DMS 273 (cell line): Measurements from ENCODE around the gene SCYL3.
"Not testable (repeated sequence)": the region's sequence is repeated elsewhere in the genome, so short reads cannot be mapped to it uniquely, and the experiment has no call there.

ENCODE experiments used
- DNase-seq: peaks from one replicate; lab custom pipeline; 2025; ENCODE audit not compliant: unreplicated experiment; lab: John Stamatoyannopoulos, UW

Gene SCYL3, protein sequence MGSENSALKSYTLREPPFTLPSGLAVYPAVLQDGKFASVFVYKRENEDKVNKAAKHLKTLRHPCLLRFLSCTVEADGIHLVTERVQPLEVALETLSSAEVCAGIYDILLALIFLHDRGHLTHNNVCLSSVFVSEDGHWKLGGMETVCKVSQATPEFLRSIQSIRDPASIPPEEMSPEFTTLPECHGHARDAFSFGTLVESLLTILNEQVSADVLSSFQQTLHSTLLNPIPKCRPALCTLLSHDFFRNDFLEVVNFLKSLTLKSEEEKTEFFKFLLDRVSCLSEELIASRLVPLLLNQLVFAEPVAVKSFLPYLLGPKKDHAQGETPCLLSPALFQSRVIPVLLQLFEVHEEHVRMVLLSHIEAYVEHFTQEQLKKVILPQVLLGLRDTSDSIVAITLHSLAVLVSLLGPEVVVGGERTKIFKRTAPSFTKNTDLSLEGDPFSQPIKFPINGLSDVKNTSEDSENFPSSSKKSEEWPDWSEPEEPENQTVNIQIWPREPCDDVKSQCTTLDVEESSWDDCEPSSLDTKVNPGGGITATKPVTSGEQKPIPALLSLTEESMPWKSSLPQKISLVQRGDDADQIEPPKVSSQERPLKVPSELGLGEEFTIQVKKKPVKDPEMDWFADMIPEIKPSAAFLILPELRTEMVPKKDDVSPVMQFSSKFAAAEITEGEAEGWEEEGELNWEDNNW

DNA sequence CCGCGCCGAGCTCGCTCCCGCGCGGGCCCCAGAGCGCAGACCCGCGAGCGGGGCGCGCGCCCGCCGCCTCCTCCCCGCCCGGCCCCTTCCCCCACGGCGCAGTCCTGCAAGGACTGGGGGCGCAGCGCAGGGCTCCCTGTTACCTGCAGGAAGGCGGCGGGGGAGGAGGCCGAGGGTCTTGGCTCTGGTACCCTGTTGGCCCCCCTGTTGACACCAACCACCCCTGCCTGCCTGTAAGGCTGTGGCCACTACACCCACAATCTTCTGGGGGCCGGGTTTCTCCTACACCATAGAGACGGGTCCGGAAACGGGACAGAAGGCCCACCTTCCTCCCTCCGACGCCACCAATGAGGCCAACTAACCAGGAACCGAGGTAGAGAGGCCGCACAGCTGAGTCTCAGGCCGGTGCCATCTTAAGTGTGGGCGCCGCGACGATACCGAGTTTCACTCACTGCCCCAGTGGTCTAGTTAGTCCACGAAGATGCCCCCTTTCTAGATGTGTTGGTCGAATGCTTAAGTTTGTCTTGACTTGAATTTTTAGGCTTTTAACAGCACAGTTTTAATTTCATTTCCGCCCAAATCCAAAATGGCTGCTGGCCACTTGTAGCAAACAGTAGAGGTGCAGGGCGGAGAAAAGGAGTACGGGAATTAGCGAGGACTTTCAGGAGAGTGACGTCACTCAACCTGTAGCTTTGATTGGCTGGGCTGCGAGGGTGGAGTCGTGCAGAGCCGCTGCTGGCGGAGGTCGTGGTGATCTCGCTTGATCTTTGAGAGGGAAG lies at the start of gene SCYL3:
Gene SCYL3, minus strand, starts transcription at position 252 of the 779 bp plus-strand sequence. CDS start 5,056 bp downstream, outside the sequence.
- DNase-seq: peak; percentile 98

DNA sequence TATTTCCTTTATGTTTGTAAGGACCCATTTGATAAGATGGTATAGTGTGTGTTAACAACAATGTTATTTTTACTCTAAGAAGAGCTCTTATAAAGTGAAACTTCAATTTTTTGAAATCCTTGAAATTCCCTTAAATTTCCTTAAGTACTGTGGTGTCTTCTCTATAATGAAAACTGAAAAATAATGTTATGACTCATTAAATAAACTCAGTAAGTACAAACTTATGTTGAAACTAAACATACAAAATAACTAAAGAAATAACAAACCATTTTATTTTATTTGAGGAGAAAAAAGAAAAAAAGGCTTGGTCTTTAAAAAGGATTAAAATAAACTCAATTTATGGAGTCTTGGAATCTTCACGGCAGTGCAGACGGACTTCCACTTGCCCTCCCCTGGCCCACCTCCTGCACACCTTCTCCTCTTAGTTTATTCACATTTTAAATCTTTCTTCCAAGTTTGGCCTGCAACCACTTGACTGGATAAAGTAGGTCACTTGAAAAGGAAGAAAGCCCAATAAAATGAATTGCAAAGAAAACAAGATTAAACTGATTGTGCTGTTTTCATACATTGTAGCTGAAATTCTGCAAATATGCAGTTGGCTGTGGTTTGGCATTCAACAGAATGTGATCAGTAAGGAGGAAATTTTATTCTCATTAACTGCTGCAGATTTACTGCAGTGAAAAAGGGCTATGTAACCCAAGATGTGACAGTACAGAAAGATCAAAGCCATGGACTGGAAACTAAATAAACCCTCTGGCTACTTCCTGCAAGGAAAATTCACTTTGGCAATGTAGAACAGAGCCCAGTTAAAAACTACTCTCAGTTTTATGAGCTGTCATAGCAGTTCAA lies 48.5 kb upstream of the SCYL3 start:
- DNase-seq: no peak

DNA sequence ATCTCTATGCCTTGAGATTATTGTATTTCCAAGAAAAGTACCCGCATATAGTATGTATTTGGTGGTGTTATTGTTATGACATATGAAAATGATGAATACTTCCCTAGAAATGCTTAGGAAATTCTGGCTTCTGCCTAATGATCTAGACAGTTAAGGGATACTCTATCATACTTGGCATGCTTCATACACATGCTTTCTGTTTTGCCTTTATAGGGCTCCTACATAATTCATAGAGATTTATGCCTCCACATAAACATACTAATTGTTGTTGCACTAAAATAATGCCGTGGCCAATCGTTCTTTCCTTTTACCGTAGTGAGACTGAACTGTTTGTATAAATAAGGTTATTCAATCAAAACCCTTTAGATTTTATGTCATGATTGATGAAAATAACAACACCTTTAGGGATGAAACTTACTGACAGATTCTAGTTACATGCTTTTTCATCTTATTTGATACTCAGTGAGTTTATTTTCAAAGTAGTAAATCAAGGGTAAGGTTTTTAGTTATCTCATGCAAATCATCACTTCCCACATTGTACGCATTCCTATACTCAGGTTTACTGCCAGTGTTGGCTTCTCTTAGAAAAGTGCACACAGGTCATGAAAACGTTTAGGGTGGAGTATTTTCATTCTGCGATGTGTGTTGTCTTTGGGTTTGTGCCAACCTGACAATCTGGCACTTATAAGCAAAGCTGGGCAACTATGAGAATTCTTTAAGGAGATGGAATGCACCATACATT lies 40.5 kb upstream of the SCYL3 start:
- DNase-seq: peak; percentile 52

DNA sequence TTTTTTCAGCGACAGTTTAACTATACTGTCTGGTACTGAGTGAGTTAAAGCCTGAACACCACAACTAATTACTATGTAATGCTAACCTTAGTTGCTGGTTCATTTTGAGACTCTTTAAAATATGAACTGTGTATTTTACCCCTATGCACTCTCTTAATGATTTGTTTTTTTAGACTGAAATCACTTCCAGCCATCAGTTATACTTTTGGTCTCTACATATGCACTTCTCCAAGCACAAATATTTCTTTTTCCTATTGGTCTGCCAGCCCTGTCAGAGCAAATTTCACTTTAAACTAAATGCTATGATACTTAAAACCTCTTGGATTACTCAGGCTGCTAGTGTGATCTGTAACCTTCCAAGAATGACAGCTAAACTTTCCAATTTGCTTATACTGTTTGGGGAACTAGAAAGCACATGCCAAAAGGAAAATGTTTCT lies 38.1 kb upstream of the SCYL3 start:
- DNase-seq: no peak

DNA sequence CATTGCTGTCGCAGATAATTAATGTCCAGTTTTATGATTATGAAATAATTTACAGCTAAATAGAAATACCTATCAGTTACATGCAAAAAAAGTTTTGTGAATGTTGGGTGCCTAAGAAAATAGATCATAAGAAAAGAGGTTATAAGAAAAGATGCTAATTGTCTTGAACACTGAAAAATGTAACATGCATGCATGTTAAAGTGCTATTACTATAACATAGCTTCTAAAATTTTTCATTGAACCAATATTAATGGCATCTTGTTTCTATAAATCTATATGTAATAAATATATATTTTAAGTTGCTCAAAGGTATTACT lies 35.5 kb upstream of the SCYL3 start:
- DNase-seq: no peak

DNA sequence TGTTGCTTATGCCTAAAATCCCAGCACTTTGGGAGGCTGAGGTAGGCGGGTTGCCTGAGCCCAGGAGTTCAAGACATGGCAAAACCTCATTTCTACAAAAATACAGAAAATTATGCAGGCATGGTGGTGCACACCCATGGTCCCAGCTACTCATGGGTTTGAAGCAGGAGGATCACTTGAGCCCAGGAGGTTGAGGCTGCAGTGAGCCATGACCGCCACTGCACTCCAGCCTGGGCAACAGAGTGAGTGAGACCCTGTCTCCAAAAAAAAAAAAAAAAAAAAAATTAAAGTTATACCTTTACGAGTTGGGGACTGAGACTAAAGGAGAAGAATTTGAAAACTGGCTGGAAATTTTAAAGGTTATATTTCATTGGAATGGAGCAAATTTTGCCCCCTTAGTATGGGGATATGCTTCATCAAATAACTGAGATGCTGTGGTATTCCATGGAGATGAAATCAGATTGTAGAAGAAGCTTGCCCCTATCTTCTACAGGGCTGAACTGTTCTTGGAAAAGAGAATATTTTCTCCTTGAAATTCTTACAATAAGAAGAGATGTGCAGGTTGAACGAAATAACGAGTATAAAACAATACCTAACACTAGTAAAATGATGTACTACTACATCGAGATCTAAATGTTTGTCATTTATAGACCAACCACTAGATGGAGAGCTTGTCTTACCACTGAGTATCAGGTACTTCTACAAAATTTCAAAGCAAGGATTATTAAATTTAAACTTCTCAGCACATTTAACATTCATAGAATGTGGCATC lies 34.9 kb upstream of the SCYL3 start:
- peak; percentile 68 for DNase-seq

DNA sequence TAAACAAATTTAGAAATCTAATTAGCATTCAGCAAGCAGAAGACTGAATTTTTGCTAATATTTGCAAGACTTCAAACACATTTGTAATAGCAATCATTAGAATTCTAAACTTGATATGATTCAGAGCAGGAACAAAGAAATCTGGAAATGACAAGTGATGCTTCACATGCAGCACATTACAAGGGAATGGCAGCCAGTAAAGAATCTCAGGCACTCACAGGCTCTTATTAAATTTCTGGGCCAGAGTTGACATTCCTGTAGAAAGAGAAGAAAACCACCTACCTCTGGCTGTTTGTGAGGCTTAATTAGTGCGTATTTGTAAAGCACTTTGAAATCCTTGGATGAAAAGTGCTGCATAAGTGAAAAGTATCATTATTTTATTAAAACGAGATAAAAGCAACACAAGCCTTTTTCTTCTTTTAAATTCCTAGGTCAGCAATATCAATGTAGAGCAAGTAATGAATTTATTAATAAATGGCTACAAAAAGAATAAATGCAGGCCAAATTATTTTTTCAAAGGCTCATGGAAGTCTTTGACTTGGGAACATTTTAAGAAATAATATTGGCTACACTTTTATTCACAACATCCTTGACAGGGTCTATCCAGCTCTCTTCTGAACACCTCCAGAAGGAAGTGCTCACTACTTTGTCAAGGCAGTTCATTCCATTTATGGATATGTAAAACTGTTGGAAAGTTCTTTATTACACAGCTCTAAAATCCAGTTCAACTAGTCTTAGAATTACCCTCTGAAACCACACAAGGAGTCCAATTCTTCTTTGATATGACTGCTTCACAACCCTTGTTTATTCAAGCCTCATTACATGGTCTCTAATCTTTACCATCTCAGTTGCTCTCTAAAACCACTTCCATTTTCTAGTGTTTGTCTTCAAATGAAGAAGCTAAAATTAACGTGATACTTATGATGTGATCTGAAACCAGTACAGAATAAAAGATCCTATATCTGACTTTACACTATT lies 32.1 kb upstream of the SCYL3 start:
- DNase-seq: no peak

DNA sequence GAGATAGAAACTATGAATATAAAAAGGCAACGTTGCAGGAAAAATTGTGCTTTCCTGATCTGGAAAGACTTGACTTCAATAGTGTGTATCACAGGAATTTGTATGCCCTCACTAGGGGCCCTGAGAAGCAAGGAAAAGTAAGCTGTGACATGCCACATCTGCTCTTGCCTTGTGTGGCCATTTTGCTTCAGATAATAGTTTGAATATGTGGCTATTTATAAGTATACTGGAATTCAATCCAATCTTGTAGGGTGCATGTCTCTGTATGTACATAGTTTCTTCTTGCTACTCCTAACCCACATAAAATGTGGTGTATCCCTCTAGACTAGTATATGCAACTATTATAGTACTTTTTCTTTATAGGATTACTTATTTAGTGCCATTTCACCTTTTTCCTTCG lies 31.1 kb upstream of the SCYL3 start:
- DNase-seq: no peak

DNA sequence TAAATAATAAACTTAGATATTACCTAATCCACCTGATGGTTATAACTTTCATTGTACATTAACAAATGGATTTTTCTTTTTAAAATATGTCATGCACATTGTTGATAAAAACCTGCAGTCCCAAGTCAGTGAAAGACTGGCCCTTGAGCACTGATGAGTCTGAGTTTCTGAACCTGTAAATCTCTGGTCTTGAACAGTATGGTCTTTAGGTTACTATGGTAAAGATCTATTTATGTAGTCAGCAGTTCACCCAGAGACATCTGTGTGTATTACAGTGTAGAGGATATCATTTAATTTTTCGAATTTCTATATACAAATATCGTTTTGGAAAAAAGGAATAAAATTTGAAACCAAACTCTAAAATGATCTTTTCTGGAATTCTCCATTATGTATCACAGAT lies 30.4 kb upstream of the SCYL3 start:
- DNase-seq: no peak

DNA sequence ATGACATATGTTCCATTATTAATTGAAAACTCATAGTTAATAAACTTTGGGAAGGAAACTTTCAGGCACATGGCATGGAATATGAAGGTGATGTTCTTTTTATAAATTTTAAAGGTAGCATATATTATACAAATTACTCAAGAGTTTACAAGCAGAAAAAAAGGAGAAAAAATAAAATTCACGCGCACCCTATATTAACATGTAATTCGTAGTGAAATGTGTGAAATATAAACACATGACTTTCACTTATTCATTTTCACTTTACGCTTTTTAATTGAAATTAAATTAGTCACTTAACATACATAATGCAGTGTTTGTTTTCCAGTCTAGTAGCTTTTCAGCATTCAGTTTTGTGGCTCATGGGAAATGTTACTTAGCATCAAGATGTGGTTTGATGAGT lies 27.4 kb upstream of the SCYL3 start:
- no peak for DNase-seq

DNA sequence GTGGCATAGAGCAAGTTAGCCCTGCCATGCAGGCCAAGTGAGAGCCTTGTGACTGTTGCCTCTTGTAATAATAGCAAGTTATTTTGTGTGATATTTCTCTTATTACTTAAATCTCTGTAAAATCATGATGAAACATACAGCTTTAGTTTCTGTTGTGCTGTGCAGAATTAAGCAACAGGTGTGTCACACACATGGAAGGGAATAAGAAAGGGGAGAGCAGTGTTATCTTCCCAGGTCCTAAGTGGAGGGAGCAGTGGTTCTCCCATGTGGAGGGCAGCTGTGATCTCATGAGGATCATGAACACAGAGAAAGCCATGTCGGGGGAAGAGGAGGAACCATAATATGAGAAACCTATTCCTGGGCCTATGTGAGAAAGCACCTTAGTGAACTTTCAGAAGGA lies 25.2 kb upstream of the SCYL3 start:
- no peak for DNase-seq

DNA sequence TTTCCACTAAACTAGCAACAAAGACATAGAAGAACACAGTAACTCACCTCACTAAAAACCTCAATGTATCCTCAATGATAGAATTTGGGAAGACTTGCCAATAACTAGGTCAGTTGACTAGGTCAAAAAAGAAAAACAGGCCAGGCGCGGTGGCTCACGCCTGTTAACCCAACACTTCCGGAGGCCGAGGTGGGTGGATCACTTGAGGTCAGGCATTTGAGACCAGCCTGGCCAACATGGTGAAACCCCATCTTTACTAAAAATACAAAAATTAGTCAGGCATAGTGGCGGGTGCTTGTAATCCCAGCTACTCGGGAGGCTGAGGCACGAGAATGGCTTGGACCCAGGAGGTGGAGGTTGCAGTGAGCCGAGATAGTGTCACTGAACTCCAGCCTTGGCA lies 24.5 kb upstream of the SCYL3 start:
- DNase-seq: not testable (repeated sequence)

DNA sequence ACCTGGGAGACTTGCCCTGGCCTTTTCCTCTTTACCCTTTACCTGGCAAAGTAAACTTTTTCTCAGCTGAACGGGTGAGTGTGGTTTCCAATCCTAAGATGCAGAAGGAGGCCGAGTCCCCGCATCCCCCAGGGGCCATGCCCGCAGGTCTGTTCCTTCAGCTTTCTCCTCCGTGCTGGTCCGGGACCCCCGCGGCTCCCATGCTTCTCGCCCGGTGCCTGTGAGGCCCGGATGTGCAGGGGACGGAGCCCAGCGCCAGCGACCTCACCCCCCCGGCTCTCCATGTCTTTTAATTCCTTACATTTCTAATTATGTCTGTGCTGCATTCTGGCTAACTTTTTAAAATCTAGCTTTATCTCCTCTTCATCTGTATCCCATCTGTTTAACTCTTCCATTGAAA lies 21.5 kb upstream of the SCYL3 start:
- DNase-seq: no peak

DNA sequence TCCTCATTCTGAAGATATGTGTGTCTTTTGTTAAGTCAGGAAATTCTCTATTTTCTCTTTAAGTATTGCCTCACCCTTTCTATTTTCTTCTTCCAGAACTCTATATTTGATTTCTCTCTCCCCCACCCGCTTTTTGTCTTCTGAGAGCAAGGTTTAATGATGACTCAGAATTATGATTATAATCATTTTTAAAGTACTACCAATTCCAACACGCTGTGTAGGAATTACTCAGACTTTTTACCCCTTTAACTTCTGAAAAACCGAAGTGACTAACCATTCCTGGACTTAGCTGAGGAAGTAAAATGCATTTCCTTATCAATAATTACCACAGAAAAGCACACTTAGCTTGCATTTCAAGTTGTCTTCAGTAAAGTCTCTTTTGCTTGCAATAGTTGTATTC lies 20.8 kb upstream of the SCYL3 start:
- DNase-seq: no peak

DNA sequence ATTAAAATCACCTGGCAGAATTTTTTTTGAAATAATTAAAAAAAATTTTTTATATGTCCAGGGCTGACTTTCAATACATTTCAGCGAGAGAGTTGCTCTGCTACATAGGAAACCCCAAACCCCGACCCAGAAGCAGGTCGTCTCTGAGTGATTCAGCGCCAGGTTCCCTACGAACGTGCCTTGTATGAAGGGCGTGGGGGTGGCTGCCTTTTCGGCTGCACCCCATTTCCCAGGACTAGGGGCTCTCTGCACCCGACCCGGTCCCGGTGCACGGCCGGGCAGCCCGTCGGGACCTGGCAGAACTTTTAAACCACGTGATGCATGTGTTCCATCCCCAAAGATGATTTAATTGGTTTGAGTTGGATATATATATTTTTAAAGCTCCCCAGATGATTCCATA lies 15.8 kb upstream of the SCYL3 start:
- DNase-seq: no peak

DNA sequence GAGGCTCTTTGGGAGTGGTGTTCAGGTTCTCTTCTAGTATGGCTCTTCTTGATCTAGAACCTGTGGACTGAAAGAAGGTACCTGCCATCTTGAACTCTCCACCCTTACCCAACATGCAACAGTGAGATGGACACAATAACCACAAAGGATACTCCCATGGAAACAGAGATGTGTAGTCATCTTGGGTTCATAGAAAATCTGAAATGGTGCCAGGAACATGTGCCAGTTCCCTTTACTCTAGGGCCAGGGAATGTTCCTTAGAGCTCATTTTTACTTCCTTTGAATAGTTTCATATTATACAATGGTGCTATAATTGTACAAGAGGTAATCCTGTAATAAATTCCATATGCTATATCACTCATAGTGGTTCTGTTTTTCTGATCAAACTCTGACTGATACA lies 13.2 kb upstream of the SCYL3 start:
- DNase-seq: no peak

DNA sequence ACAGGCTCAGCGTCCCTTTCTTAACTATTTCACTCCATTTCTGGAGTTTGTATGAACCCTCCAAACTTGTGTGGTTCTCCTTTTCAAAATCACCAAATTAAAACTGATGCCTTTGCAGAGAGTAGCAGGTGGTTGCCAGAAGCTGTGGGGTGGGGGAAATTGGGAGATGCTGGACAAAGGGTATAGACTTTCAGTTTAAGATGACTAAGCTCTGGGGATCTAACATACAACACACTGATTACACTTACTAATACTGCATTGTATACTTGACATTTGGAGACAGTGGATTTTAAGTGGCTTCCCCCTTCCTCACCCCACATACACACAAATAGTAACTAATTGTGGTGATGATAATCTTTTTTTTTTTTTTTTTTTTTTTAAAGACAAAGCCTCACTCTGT lies 11.1 kb upstream of the SCYL3 start:
- DNase-seq: no peak

DNA sequence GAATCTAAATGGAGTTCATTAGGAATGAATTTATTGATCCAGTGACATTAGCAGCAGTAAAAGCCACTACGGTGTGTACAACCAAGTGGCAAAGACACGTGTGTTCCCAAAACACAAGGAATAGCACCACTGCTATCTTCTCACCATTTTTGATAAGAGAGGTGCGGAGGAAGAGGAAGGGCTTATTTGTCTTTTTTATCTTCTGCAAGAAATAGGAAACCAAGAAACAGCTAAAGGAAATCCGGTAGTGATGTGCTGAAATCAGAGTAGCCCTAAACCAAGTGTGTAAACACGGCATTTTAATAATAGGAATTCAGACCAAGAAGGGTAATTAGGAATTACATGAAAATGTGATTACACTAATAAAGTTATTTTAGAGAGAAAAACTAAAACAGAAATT lies 9.1 kb upstream of the SCYL3 start:
- no peak for DNase-seq
